ENCODE results near the gene EPHA2. TPM values are rescaled to one million over a fixed set of nuclear protein-coding genes. Genes with fewer than 3 reads are reported as not detected.
"Not testable (repeated sequence)": the region's sequence is repeated elsewhere in the genome, so short reads cannot be mapped to it uniquely, and the experiment has no call there.

Gene EPHA2
- total RNA-seq, 2 donors from 2014 or later: not detected

DNA sequence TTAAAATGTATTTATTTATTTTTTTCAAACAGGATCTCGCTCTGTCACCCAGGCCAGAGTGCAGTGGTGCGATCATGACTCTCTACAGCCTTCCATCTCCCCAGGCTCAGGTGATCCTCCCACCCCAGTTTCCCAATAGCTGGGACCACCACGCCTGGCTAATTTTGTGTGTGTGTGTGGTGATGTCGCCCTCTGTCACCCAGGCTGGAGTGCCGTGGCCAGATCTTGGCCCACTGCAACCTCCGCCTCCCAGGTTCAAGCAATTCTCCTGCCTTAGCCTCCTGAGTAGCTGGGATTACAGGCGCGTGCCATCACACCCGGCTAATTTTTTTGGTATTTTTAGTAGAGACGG lies 12.3 kb upstream of the EPHA2 start:
- ATAC-seq; DNase-seq (ENCODE audit: low spot score); H3K27ac Mint-ChIP-seq; H3K9me3 Mint-ChIP-seq; H3K36me3 Mint-ChIP-seq: not testable (repeated sequence)
- Mint-ChIP-seq H3K27me3 (peaks cover 28 to 31% of the 10 kb centered on the region in 2 donors), H3K4me3 (peak overlapping the region; percentile 49), H3K4me1 (ENCODE audit: low read depth in 2 of 2) (peaks cover 17 to 19% of the 10 kb centered on the region in 2 donors)

- H3K4me1 Mint-ChIP-seq (ENCODE audit: low read depth in 2 of 2): peaks cover 17 to 19% of the 10 kb centered on the region in 2 donors
- peaks cover 28 to 31% of the 10 kb centered on the region in 2 donors for H3K27me3 Mint-ChIP-seq
- DNase-seq (ENCODE audit: low spot score): peak; percentile 66
- no peak overlapping the region for H3K4me3 Mint-ChIP-seq
- peak; percentile 76 to 81 for ATAC-seq
- no peak overlapping the region for H3K27ac Mint-ChIP-seq
- H3K36me3 Mint-ChIP-seq: no peaks in the 10 kb centered on the region
- no peaks in the 10 kb centered on the region for H3K9me3 Mint-ChIP-seq
Measured at GRCh38 chr1:16167331-16168143, 11.7 kb upstream of the EPHA2 start.

DNA sequence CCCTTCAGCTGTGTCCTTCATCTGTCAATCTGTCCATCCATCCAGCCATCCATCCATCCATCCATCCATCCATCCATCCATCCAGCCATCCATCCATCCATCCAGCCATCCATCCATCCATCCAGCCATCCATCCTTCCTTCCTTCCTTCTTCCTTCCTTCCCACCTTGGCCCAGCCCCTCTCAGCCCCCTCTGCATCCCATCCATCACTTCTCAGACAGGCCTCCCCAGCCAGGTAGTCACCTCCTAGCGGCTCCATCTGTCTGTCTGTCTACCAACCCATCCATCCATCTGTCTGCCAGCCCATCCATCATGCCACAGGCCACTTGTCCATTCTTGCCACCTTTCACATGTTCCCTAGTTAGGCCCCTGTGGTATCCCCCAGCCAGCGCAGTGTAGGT lies 10.2 kb upstream of the EPHA2 start:
- Mint-ChIP-seq H3K27ac (no peak overlapping the region), H3K9me3 (no peaks in the 10 kb centered on the region), H3K4me1 (ENCODE audit: low read depth in 2 of 2) (peaks cover 17 to 22% of the 10 kb centered on the region in 2 donors), H3K36me3 (no peaks in the 10 kb centered on the region), H3K4me3 (peak overlapping the region; percentile 36), H3K27me3 (peaks cover 31% of the 10 kb centered on the region in 2 donors)
- DNase-seq (ENCODE audit: low spot score) (no peak), ATAC-seq (no peak)

GRCh38 chr1:16165548-16165947 lies 9.7 kb upstream of the EPHA2 start:
- Mint-ChIP-seq H3K36me3 (no peaks in the 10 kb centered on the region), H3K4me1 (ENCODE audit: low read depth in 2 of 2) (peaks cover 17 to 22% of the 10 kb centered on the region in 2 donors), H3K27ac (no peak overlapping the region), H3K27me3 (peaks cover 29 to 31% of the 10 kb centered on the region in 2 donors), H3K4me3 (peak overlapping the region; percentile 36), H3K9me3 (no peaks in the 10 kb centered on the region)
- no peak for DNase-seq (ENCODE audit: low spot score)
- no peak for ATAC-seq

DNA sequence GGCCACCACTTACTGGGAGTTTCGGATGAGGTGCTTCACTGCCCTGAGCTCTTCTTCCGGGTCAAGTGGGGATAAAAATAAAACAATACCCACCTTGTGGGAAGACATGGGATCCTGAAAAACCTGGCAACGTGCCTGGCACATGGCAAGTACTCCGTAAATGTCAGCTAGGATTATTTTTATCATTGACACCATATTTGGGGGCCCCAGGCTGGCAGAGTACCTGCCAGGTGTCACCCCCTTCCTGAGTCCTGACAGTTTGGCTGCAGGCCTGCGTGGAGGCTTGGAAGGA lies 9.2 kb upstream of the EPHA2 start:
- H3K4me3 Mint-ChIP-seq: no peak overlapping the region
- peaks cover 17 to 19% of the 10 kb centered on the region in 2 donors for H3K4me1 Mint-ChIP-seq (ENCODE audit: low read depth in 2 of 2)
- H3K36me3 Mint-ChIP-seq: no peaks in the 10 kb centered on the region
- H3K27ac Mint-ChIP-seq: peak overlapping the region in 1 of 2 donors; percentile 62
- ATAC-seq (no peak), DNase-seq (ENCODE audit: low spot score) (no peak)
- H3K9me3 Mint-ChIP-seq: no peaks in the 10 kb centered on the region
- H3K27me3 Mint-ChIP-seq: peaks cover 25 to 31% of the 10 kb centered on the region in 2 donors

GRCh38 chr1:16164213-16165072 lies 8.6 kb upstream of the EPHA2 start:
- Mint-ChIP-seq H3K27ac (peak overlapping the region in 1 of 2 donors; percentile 62), H3K4me1 (ENCODE audit: low read depth in 2 of 2) (peaks cover 17 to 19% of the 10 kb centered on the region in 2 donors), H3K27me3 (peaks cover 25 to 30% of the 10 kb centered on the region in 2 donors), H3K4me3 (no peak overlapping the region), H3K36me3 (no peaks in the 10 kb centered on the region), H3K9me3 (no peaks in the 10 kb centered on the region)
- no peak for ATAC-seq
- no peak for DNase-seq (ENCODE audit: low spot score)

DNA sequence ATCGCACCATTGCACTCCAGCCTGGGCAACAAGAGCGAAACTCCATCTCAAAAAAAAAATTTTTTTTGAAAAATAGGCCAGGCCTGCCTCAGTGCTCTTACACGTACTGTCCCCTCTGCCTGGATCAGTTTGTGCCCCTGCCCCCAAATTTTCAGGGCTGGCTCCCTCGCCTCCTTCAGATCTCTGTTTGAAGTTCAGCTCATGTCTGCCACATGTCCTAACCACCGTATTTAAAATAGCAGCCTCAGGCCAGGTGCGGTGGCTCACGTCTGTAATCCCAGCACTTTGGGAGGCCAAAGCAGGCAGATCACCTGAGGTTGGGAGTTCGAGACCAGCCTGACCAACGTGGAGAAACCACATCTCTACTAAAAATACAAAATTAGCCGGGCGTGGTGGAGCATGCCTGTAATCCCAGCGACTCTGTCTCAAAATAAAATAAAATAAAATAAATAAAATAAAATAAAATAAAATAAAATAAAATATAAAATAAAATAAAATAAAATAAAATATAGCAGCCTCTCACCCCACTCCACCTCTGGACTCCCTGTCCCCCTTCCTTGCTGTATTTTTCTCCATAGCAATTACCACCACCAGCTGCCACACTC lies 7.8 kb upstream of the EPHA2 start:
- not testable (repeated sequence) for ATAC-seq; DNase-seq (ENCODE audit: low spot score); H3K9me3 Mint-ChIP-seq; H3K4me3 Mint-ChIP-seq; H3K36me3 Mint-ChIP-seq
- H3K27me3 Mint-ChIP-seq: peaks cover 21 to 23% of the 10 kb centered on the region in 2 donors
- peak overlapping the region in 1 of 2 donors; percentile 62 for H3K27ac Mint-ChIP-seq
- H3K4me1 Mint-ChIP-seq (ENCODE audit: low read depth in 2 of 2): peaks cover 10 to 17% of the 10 kb centered on the region in 2 donors

DNA sequence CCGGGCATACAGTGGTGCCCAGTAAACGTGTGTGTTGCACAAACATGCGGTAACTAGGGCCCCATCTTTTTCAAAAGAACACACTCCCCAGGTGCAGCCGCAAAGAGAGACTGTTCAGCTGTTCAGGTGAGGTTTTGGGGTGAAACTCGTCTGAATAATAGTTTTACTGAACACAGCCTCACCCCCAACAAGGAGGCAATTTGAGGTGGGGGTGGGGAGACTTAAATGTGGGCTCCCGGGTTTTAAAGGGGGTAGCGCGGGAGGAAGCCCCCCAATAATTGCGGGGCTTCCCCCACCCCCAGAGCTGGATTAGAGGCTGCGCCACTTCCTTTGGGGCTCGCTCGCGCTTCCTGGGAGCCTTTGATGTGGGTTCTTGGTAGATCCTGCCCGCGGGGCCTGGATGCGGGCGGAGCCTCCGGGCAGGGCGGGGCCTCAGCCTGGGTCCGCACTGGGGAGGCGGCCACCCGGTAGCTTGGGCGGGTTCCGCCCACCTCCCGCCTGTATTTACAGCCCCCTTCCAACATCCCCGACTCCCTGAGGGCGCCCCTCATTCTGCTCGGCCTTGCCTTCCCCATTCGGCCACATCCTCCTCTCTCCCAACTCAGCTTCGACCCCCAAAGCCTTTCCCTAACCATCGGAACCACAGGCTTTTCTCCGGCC lies 6.4 kb upstream of the EPHA2 start:
- Mint-ChIP-seq H3K27ac (no peak overlapping the region), H3K4me1 (ENCODE audit: low read depth in 2 of 2) (peaks cover 15 to 20% of the 10 kb centered on the region in 2 donors), H3K9me3 (no peaks in the 10 kb centered on the region), H3K27me3 (peaks cover 28 to 33% of the 10 kb centered on the region in 2 donors), H3K36me3 (no peaks in the 10 kb centered on the region), H3K4me3 (no peak overlapping the region)
- ATAC-seq (peak; percentile 47 to 51), DNase-seq (ENCODE audit: low spot score) (no peak)

DNA sequence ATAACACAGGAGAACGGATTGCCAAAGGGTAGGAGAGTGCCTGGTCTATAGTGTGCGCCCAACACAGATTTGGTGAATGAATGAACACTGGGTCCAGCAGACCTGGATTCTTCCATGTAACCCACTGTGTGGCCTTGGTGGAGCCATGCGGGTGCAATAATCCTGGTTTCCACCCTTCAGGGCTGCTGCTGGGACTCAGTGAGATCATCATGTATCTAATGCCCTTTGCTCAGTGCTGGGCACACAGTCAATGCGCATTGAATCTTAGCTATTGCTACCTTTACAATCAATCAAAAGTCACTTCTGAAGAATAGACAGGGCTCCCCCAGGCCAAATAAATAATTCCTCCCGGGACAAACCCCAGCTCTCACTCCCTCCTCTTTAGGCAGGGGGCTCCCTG lies 5.8 kb upstream of the EPHA2 start:
- Mint-ChIP-seq H3K27ac (no peak overlapping the region), H3K4me3 (no peak overlapping the region), H3K9me3 (no peaks in the 10 kb centered on the region), H3K27me3 (peaks cover 28 to 37% of the 10 kb centered on the region in 2 donors), H3K4me1 (ENCODE audit: low read depth in 2 of 2) (peaks cover 19 to 23% of the 10 kb centered on the region in 2 donors), H3K36me3 (no peaks in the 10 kb centered on the region)
- ATAC-seq (no peak), DNase-seq (ENCODE audit: low spot score) (no peak)

- no peaks in the 10 kb centered on the region for H3K9me3 Mint-ChIP-seq
- no peak overlapping the region for H3K4me3 Mint-ChIP-seq
- H3K4me1 Mint-ChIP-seq (ENCODE audit: low read depth in 2 of 2): peaks cover 15 to 19% of the 10 kb centered on the region in 2 donors
- ATAC-seq (no peak), DNase-seq (ENCODE audit: low spot score) (no peak)
- H3K27me3 Mint-ChIP-seq: peaks cover 13 to 17% of the 10 kb centered on the region in 2 donors
- no peaks in the 10 kb centered on the region for H3K36me3 Mint-ChIP-seq
- H3K27ac Mint-ChIP-seq: no peak overlapping the region
Measured at GRCh38 chr1:16158993-16159831, 3.3 kb upstream of the EPHA2 start.

GRCh38 chr1:16158025-16158424 lies 2.2 kb upstream of the EPHA2 start:
- ATAC-seq (peak; percentile 68 to 73), DNase-seq (ENCODE audit: low spot score) (no peak)
- Mint-ChIP-seq H3K9me3 (no peaks in the 10 kb centered on the region), H3K36me3 (no peaks in the 10 kb centered on the region), H3K4me3 (no peak overlapping the region), H3K27me3 (peaks cover 13 to 14% of the 10 kb centered on the region in 2 donors), H3K4me1 (ENCODE audit: low read depth in 2 of 2) (peaks cover 15 to 18% of the 10 kb centered on the region in 2 donors), H3K27ac (no peak overlapping the region)

- Mint-ChIP-seq H3K36me3 (no peaks in the 10 kb centered on the region), H3K27me3 (peaks cover 13 to 14% of the 10 kb centered on the region in 2 donors), H3K4me3 (no peak overlapping the region), H3K9me3 (no peaks in the 10 kb centered on the region), H3K27ac (no peak overlapping the region), H3K4me1 (ENCODE audit: low read depth in 2 of 2) (peaks cover 15 to 19% of the 10 kb centered on the region in 2 donors)
- ATAC-seq (no peak), DNase-seq (ENCODE audit: low spot score) (no peak)
Measured at GRCh38 chr1:16156848-16157495, 1.1 kb upstream of the EPHA2 start.
